Upper lobe of left lung (tissue), 6 donors: Measurements from ENCODE around the gene MRPL2. TPM values are rescaled to one million over a fixed set of nuclear protein-coding genes. Genes with fewer than 3 reads are reported as not detected.
A peak's percentile ranks its signal among the peaks of the same experiment; 100 is the strongest.
"Not testable (repeated sequence)": the region's sequence is repeated elsewhere in the genome, so short reads cannot be mapped to it uniquely, and the experiment has no call there.

Experiments
- ATAC-seq, 2 donors: fragments of 200-7000 bp; cut with Tn5 transposase; one replicate each; pipeline ENCODE4 v1.9.1; 2022; ENCODE audit warnings: mild to moderate bottlenecking in 2 of 2, moderate library complexity in 2 of 2; ENCODE audit not compliant: low FRiP score in 2 of 2
- DNase-seq, 2 donors: peaks; one replicate each; pipeline ENCODE4 v3.0.0-alpha.2; 2019 to 2020
- H3K27ac ChIP-seq, 4 donors: fragments of 200-600 bp; sonication (generic); one replicate each; pipeline ENCODE4 v1.5.1; 2016 to 2019
- H3K27me3 ChIP-seq, 4 donors: fragments of 200-600 bp; sonication (generic); one replicate each; pipeline ENCODE4 v1.5.1; 2017 to 2019
- H3K36me3 ChIP-seq, 4 donors: fragments of 200-600 bp; sonication (generic); one replicate each; pipeline ENCODE4 v1.5.1; 2016 to 2019
- H3K4me1 ChIP-seq, 4 donors: fragments of 200-600 bp; sonication (generic); one replicate each; pipeline ENCODE4 v1.5.1; 2018 to 2019
- H3K4me3 ChIP-seq, 4 donors: fragments of 200-600 bp; sonication (generic); one replicate each; pipeline ENCODE4 v1.5.1; 2017 to 2019; ENCODE audit warnings: mild to moderate bottlenecking in 2 of 4, moderate library complexity in 1 of 4
- H3K9me3 ChIP-seq, 4 donors: fragments of 200-600 bp; sonication (generic); one replicate each; pipeline ENCODE4 v1.5.1; 2018 to 2019
- EP300 ChIP-seq, 4 donors: sonication (generic); formaldehyde crosslinking; IDR thresholded peaks; one replicate each; pipeline ENCODE4 v1.5.1; 2017; ENCODE audit warnings: antibody characterized with exemption in 4 of 4, control low read depth in 2 of 4
- POLR2A ChIP-seq, 4 donors: fragments of 450-650 bp; IDR thresholded peaks; one replicate each; pipeline ENCODE4 v1.5.1; 2016 to 2017; ENCODE audit warnings: antibody characterized with exemption in 4 of 4, mild to moderate bottlenecking in 2 of 4
- POLR2AphosphoS5 ChIP-seq, 2 donors: sonication (generic); formaldehyde crosslinking; IDR thresholded peaks; one replicate each; pipeline ENCODE4 v1.5.1; 2017; ENCODE audit warnings: antibody characterized with exemption in 2 of 2
- WGBS, 2 donors: methylation state at CpG; one replicate each; pipeline ENCODE4 v1.1.5; 2017 to 2018; 5-methylcytosine and 5-hydroxymethylcytosine counted together
- total RNA-seq, 6 donors: library from RNA; depleted of rRNA in 4 of 6; stranded (reverse); fragments of >200 nt in 4 of 6; gene quantifications; one replicate each; pipeline versions ENCODE4 v1.1.0 to v1.2.1, GENCODE V29; 2016 to 2021
- TF ChIP-seq, protein P1 (sequence below), 6 experiments: fragments of 450-650 bp in 4 of 6; fragments of 200-600 bp in 2 of 6; sonication (generic) in 2 of 6; IDR thresholded peaks; one replicate each; pipeline ENCODE4 v1.5.1; 2016 to 2019; ENCODE audit warnings: antibody characterized with exemption in 6 of 6
- donor health status: DM: no; HTN: no; CAD: no; lungs with moderate emphysema.
- donor health status: DM: no; HTN: yes; CAD: no; lungs with severe emphysema.

MRPL2 gene
- total RNA-seq, 6 donors from 2014 or later: 17.2 to 58.2 (median 30.7) TPM

DNA sequence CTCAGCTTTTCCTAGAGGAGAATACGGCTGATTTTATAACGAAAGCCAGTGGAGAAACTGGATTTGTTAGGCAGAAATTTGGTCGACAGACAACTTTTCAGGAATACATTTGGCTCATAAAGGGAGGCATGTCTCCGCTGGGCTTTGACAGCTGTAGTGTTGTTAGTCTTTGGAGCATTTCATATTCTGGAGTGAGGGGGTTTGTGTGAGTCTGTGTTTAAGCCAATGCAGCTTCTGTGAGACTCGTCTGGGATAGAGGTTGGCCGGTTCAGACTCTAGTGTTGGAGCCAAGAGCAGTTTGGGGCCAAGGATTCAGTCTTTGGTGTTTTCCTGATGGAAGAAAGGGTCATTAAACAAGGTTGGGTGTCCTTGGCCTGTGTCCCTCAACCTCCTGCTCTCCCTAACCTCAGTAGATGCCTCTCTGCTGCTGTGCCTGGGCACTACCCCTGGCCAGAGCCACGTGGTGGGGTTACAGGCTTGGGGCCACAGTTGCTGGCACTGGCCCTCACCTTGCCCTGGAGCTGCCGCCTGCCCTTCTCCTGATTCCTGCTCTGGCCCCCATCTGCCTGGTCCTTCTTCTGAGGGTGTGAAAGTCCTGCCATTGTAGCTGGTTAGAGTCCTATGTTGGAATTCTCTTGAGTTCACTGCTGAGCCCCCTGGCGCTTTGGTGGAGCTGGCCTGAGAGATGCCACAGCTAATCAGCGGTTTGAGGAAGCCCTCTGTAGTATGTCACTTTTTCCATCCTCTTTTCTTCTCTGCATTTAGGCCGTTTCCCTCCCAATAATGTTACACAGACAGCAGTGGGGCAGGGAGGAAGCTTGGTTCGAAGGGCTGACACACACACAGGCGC is 23.8 kb upstream of the MRPL2 start:
- 69 to 74% methylated on average over 13 of the region's 13 CpGs for WGBS, 2 donors
- Histone ChIP-seq H3K4me1 (peaks cover 0 to 19% (median 8%) of the 10 kb centered on the region in 4 donors), H3K27me3 (no peaks in the 10 kb centered on the region), H3K36me3 (no peaks in the 10 kb centered on the region), H3K27ac (peak overlapping the region in 1 of 4 donors; percentile 14), H3K4me3 (no peak overlapping the region), H3K9me3 (no peaks in the 10 kb centered on the region)
- DNase-seq: no peak
- ATAC-seq: no peak
- no peak for TF ChIP-seq POLR2AphosphoS5 (IDR thresholded peaks at IDR 0.05)
- TF ChIP-seq POLR2A (IDR thresholded peaks at IDR 0.05): no peak
- TF ChIP-seq, protein P1, sequence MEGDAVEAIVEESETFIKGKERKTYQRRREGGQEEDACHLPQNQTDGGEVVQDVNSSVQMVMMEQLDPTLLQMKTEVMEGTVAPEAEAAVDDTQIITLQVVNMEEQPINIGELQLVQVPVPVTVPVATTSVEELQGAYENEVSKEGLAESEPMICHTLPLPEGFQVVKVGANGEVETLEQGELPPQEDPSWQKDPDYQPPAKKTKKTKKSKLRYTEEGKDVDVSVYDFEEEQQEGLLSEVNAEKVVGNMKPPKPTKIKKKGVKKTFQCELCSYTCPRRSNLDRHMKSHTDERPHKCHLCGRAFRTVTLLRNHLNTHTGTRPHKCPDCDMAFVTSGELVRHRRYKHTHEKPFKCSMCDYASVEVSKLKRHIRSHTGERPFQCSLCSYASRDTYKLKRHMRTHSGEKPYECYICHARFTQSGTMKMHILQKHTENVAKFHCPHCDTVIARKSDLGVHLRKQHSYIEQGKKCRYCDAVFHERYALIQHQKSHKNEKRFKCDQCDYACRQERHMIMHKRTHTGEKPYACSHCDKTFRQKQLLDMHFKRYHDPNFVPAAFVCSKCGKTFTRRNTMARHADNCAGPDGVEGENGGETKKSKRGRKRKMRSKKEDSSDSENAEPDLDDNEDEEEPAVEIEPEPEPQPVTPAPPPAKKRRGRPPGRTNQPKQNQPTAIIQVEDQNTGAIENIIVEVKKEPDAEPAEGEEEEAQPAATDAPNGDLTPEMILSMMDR (IDR thresholded peaks at IDR 0.05): no peak
- no peak for TF ChIP-seq EP300 (IDR thresholded peaks at IDR 0.05)

DNA sequence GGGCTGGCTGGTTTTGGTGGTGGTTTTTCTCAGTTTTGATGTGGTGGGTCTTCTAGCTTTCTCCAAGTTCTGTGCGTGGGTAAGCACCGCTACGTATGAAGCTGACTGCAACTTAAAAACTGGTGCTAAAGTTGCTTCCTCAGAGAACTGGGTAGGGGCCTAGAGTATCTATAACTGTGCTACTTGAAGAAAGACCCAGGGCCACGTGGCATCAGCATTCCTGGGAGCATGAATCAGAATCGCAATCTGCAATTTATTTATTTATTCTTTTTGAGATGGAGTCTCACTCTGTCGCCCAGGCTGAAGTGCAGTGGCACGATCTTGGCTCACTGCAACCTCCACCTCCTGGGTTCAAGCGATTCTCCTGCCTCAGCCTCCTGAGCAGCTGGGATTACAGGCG is 22.7 kb upstream of the MRPL2 start:
- ATAC-seq, H3K27me3 ChIP-seq, H3K27ac ChIP-seq, H3K36me3 ChIP-seq, DNase-seq, H3K4me3 ChIP-seq, H3K9me3 ChIP-seq: not testable (repeated sequence)
- peaks cover 0 to 20% (median 14%) of the 10 kb centered on the region in 4 donors for H3K4me1 ChIP-seq
- 78 to 84% methylated on average over 9 of the region's 9 CpGs for WGBS, 2 donors

DNA sequence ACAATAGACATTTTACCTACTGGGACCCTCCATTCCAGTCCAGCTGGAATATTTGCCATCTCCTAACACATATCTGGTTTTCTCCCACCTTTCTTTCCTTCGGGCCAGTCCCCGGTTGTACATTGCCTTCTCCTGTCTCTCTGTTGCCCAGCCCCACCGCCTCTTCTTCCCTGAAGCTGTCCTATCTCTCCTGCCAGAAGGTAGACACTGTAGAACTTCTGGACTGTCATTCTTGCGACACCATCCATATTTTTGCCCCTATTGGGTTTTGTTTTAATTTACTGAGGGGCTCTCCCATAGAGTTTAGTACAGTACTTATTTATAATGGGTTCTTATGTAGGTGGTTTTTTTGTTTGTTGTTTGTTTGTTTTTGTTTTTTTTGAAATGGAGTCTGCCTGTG is 21.8 kb upstream of the MRPL2 start:
- 91 to 95% methylated on average over 4 of the region's 4 CpGs for WGBS, 2 donors

DNA sequence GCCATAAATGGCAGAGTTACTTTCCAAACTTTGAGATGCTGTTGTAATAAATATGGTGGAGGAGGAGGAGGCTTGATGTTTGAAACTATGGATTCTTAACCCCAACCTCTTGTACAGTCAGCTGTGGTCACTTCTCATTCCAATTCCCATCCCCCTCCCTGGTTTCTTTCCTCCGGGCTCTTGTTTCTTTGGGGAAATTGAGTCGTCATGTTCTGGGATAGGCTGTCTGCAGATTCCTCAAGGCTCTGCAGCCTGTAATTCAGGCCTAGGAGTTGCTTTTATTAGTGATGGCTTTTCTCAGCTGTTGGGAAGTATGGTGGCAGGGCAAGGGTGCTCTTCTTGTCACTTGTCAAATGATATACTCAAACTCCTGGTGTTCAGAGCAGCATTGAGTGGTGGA is 19.5 kb upstream of the MRPL2 start:
- H3K9me3 ChIP-seq: no peaks in the 10 kb centered on the region
- TF ChIP-seq POLR2A (IDR thresholded peaks at IDR 0.05): no peak
- no peak for TF ChIP-seq EP300 (IDR thresholded peaks at IDR 0.05)
- no peak for TF ChIP-seq POLR2AphosphoS5 (IDR thresholded peaks at IDR 0.05)
- TF ChIP-seq, protein P1 (IDR thresholded peaks at IDR 0.05): no peak
- ATAC-seq (no peak), DNase-seq (no peak)
- H3K36me3 ChIP-seq: peaks cover 0 to 3% (median 0%) of the 10 kb centered on the region in 4 donors
- H3K27ac ChIP-seq: no peak overlapping the region
- 79 to 85% methylated on average over 2 of the region's 2 CpGs for WGBS, 2 donors
- H3K27me3 ChIP-seq: peaks cover 0 to 10% (median 1%) of the 10 kb centered on the region in 4 donors
- peaks cover 11 to 26% (median 23%) of the 10 kb centered on the region in 4 donors for H3K4me1 ChIP-seq
- no peak overlapping the region for H3K4me3 ChIP-seq

More for the DNA sequence above, 21.8 kb upstream of the MRPL2 start:
- Histone ChIP-seq H3K27me3 (peaks cover 0 to 10% (median 1%) of the 10 kb centered on the region in 4 donors), H3K27ac (no peak overlapping the region), H3K4me1 (peaks cover 6 to 23% (median 19%) of the 10 kb centered on the region in 4 donors), H3K9me3 (no peaks in the 10 kb centered on the region), H3K4me3 (no peak overlapping the region), H3K36me3 (no peaks in the 10 kb centered on the region)
- ATAC-seq (no peak), DNase-seq (no peak)
- TF ChIP-seq POLR2AphosphoS5 (IDR thresholded peaks at IDR 0.05) (no peak), POLR2A (IDR thresholded peaks at IDR 0.05) (no peak), EP300 (IDR thresholded peaks at IDR 0.05) (no peak)
- TF ChIP-seq, protein P1 (IDR thresholded peaks at IDR 0.05): no peak

DNA sequence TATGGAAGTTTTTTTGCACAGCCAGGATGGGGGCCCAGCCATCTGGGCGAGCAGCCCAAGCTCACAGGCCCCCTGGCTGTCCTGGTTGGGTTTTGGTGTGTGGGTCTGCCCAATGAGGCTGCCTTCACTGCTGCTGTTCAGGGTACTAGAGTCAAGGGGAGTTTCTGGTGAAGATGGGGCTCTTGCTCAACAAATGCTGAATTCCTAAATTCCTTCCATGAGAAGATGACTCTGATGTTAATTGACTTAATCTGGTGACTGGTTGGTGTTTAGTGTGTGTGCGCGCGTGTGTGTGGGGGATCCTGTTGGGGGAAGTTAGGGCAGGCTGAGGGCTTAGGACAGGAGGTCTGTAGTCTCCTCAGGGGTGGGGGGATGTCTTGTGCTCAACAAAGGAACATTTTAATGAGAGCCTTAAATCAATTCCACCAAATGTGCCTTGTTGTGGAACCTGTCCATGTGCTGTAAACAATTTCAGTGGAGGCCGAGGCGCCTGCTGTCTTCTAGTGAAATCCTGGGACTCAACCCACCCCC is 18.8 kb upstream of the MRPL2 start:
- no peak overlapping the region for H3K27ac ChIP-seq
- peaks cover 0 to 8% (median 2%) of the 10 kb centered on the region in 4 donors for H3K36me3 ChIP-seq
- H3K27me3 ChIP-seq: peaks cover 0 to 10% (median 1%) of the 10 kb centered on the region in 4 donors
- ATAC-seq (no peak), DNase-seq (no peak)
- H3K9me3 ChIP-seq: no peaks in the 10 kb centered on the region
- H3K4me3 ChIP-seq: peak overlapping the region in 2 of 4 donors; percentile 66 to 72
- 85 to 88% methylated on average over 6 of the region's 6 CpGs for WGBS, 2 donors
- TF ChIP-seq POLR2A (IDR thresholded peaks at IDR 0.05) (no peak), POLR2AphosphoS5 (IDR thresholded peaks at IDR 0.05) (no peak), EP300 (IDR thresholded peaks at IDR 0.05) (no peak)
- TF ChIP-seq, protein P1 (IDR thresholded peaks at IDR 0.05): no peak
- peaks cover 11 to 26% (median 23%) of the 10 kb centered on the region in 4 donors for H3K4me1 ChIP-seq
